Stimulated activated memory B cell treated with anti-CD40 and anti-IgM and Interleukin-4, amounts not matched to agents 10 μg/mL and 1 μg/mL and 100 μg/mL, for 72 hours (primary cell): ENCODE results near the gene RPS10.

Source experiments
- ATAC-seq: fragments of 150-1000 bp; cut with Tn5 transposase; 2 replicates; pipeline ENCODE4 v1.10.0; 2021
- H3K27ac Mint-ChIP-seq: one replicate; pipeline ENCODE4 v1.8.0; 2022; ENCODE audit warnings: mild to moderate bottlenecking, mixed read lengths
- H3K27me3 Mint-ChIP-seq: one replicate; pipeline ENCODE4 v1.8.0; 2022; ENCODE audit warnings: mixed read lengths
- H3K36me3 Mint-ChIP-seq: one replicate; pipeline ENCODE4 v1.8.0; 2022; ENCODE audit warnings: mixed read lengths
- H3K4me1 Mint-ChIP-seq: one replicate; pipeline ENCODE4 v1.8.0; 2022; ENCODE audit warnings: mixed read lengths
- H3K4me3 Mint-ChIP-seq: one replicate; pipeline ENCODE4 v1.8.0; 2022; ENCODE audit warnings: mild to moderate bottlenecking, moderate library complexity, mixed read lengths
- H3K9me3 Mint-ChIP-seq: one replicate; pipeline ENCODE4 v1.8.0; 2022; ENCODE audit warnings: mixed read lengths

The RPS10 gene

GRCh38 chr6:34425498-34426410 is at the start of gene RPS10:
Gene RPS10, minus strand, starts transcription at chr6:34426069. Its CDS starts 848 bp downstream, at chr6:34425221.
- Mint-ChIP-seq H3K36me3 (peaks cover 34% of the 10 kb centered on the region), H3K4me3 (peak within 1 kb of the TSS; percentile 100), H3K27ac (peak within 1 kb of the TSS; percentile 100), H3K4me1 (peaks cover 21% of the 10 kb centered on the region), H3K9me3 (no peaks in the 10 kb centered on the region), H3K27me3 (no peaks in the 10 kb centered on the region)
- peak; percentile 96 for ATAC-seq

GRCh38 chr6:34475238-34475682 is 49.4 kb upstream of the RPS10 start:
- Mint-ChIP-seq H3K4me3 (no peak overlapping the region), H3K4me1 (no peaks in the 10 kb centered on the region), H3K27ac (no peak overlapping the region), H3K27me3 (no peaks in the 10 kb centered on the region), H3K36me3 (no peaks in the 10 kb centered on the region), H3K9me3 (peaks cover 4% of the 10 kb centered on the region)
- ATAC-seq: no peak

GRCh38 chr6:34474754-34475153 is 48.9 kb upstream of the RPS10 start:
- H3K4me1 Mint-ChIP-seq: peaks cover 1% of the 10 kb centered on the region
- H3K4me3 Mint-ChIP-seq: no peak overlapping the region
- H3K36me3 Mint-ChIP-seq: no peaks in the 10 kb centered on the region
- peaks cover 4% of the 10 kb centered on the region for H3K9me3 Mint-ChIP-seq
- no peak for ATAC-seq
- no peak overlapping the region for H3K27ac Mint-ChIP-seq
- H3K27me3 Mint-ChIP-seq: no peaks in the 10 kb centered on the region

- no peak overlapping the region for H3K4me3 Mint-ChIP-seq
- no peak for ATAC-seq
- peaks cover 4% of the 10 kb centered on the region for H3K9me3 Mint-ChIP-seq
- H3K27me3 Mint-ChIP-seq: no peaks in the 10 kb centered on the region
- no peak overlapping the region for H3K27ac Mint-ChIP-seq
- H3K4me1 Mint-ChIP-seq: peaks cover 9% of the 10 kb centered on the region
- H3K36me3 Mint-ChIP-seq: no peaks in the 10 kb centered on the region
Measured at GRCh38 chr6:34473967-34474366, 48.1 kb upstream of the RPS10 start.

- H3K4me3 Mint-ChIP-seq: no peak overlapping the region
- peaks cover 22% of the 10 kb centered on the region for H3K4me1 Mint-ChIP-seq
- no peaks in the 10 kb centered on the region for H3K27me3 Mint-ChIP-seq
- H3K9me3 Mint-ChIP-seq: peaks cover 4% of the 10 kb centered on the region
- no peaks in the 10 kb centered on the region for H3K36me3 Mint-ChIP-seq
- H3K27ac Mint-ChIP-seq: no peak overlapping the region
- no peak for ATAC-seq
Measured at GRCh38 chr6:34472425-34472824, 46.6 kb upstream of the RPS10 start.

GRCh38 chr6:34469499-34469898 is 43.6 kb upstream of the RPS10 start:
- Mint-ChIP-seq H3K27me3 (peaks cover 14% of the 10 kb centered on the region), H3K9me3 (peaks cover 4% of the 10 kb centered on the region), H3K4me3 (no peak overlapping the region), H3K36me3 (no peaks in the 10 kb centered on the region), H3K27ac (peak overlapping the region; percentile 10), H3K4me1 (peaks cover 32% of the 10 kb centered on the region)
- ATAC-seq: no peak

- Mint-ChIP-seq H3K9me3 (no peaks in the 10 kb centered on the region), H3K36me3 (no peaks in the 10 kb centered on the region), H3K4me3 (no peak overlapping the region), H3K27ac (peak overlapping the region; percentile 10), H3K4me1 (peaks cover 32% of the 10 kb centered on the region), H3K27me3 (peaks cover 25% of the 10 kb centered on the region)
- ATAC-seq: peak; percentile 86
Measured at GRCh38 chr6:34468378-34468892, 42.6 kb upstream of the RPS10 start.

- H3K27me3 Mint-ChIP-seq: peaks cover 41% of the 10 kb centered on the region
- H3K27ac Mint-ChIP-seq: no peak overlapping the region
- no peaks in the 10 kb centered on the region for H3K9me3 Mint-ChIP-seq
- peak overlapping the region; percentile 72 for H3K4me3 Mint-ChIP-seq
- peaks cover 32% of the 10 kb centered on the region for H3K4me1 Mint-ChIP-seq
- H3K36me3 Mint-ChIP-seq: no peaks in the 10 kb centered on the region
- no peak for ATAC-seq
Measured at GRCh38 chr6:34466242-34467185, 40.6 kb upstream of the RPS10 start.

- Mint-ChIP-seq H3K27ac (peak within 1 kb of the TSS; percentile 69), H3K4me3 (peak within 1 kb of the TSS; percentile 74), H3K9me3 (no peaks in the 10 kb centered on the region), H3K36me3 (no peaks in the 10 kb centered on the region), H3K27me3 (peaks cover 41% of the 10 kb centered on the region), H3K4me1 (peaks cover 32% of the 10 kb centered on the region)
- ATAC-seq: peak; percentile 59
Measured at GRCh38 chr6:34465531-34466241, 39.8 kb upstream of the RPS10 start, which contains the start of gene PACSIN1. Gene PACSIN1, plus strand, starts transcription at chr6:34466076. Its CDS starts 60,230 bp downstream, at chr6:34526306.

- Mint-ChIP-seq H3K4me3 (no peak overlapping the region), H3K36me3 (no peaks in the 10 kb centered on the region), H3K27ac (no peak overlapping the region), H3K9me3 (no peaks in the 10 kb centered on the region), H3K27me3 (peaks cover 41% of the 10 kb centered on the region), H3K4me1 (peaks cover 22% of the 10 kb centered on the region)
- no peak for ATAC-seq
Measured at GRCh38 chr6:34463849-34464248, 38.0 kb upstream of the RPS10 start.

GRCh38 chr6:34463299-34463698 is 37.4 kb upstream of the RPS10 start:
- no peak overlapping the region for H3K4me3 Mint-ChIP-seq
- peaks cover 16% of the 10 kb centered on the region for H3K4me1 Mint-ChIP-seq
- no peak overlapping the region for H3K27ac Mint-ChIP-seq
- ATAC-seq: no peak
- no peaks in the 10 kb centered on the region for H3K9me3 Mint-ChIP-seq
- peaks cover 41% of the 10 kb centered on the region for H3K27me3 Mint-ChIP-seq
- no peaks in the 10 kb centered on the region for H3K36me3 Mint-ChIP-seq

GRCh38 chr6:34462551-34462971 is 36.7 kb upstream of the RPS10 start:
- no peak for ATAC-seq
- Mint-ChIP-seq H3K4me1 (peaks cover 10% of the 10 kb centered on the region), H3K27me3 (peaks cover 41% of the 10 kb centered on the region), H3K27ac (no peak overlapping the region), H3K9me3 (no peaks in the 10 kb centered on the region), H3K36me3 (no peaks in the 10 kb centered on the region), H3K4me3 (no peak overlapping the region)

GRCh38 chr6:34462010-34462409 is 36.1 kb upstream of the RPS10 start:
- H3K4me1 Mint-ChIP-seq: peaks cover 10% of the 10 kb centered on the region
- no peak overlapping the region for H3K4me3 Mint-ChIP-seq
- H3K36me3 Mint-ChIP-seq: no peaks in the 10 kb centered on the region
- ATAC-seq: no peak
- H3K27ac Mint-ChIP-seq: no peak overlapping the region
- H3K27me3 Mint-ChIP-seq: peaks cover 41% of the 10 kb centered on the region
- H3K9me3 Mint-ChIP-seq: no peaks in the 10 kb centered on the region

- no peak for ATAC-seq
- Mint-ChIP-seq H3K9me3 (no peaks in the 10 kb centered on the region), H3K27me3 (peaks cover 41% of the 10 kb centered on the region)
Measured at GRCh38 chr6:34460796-34461507, 35.1 kb upstream of the RPS10 start.

More at GRCh38 chr6:34460796-34461507, 35.1 kb upstream of the RPS10 start:
- Mint-ChIP-seq H3K4me1 (peaks cover 10% of the 10 kb centered on the region), H3K36me3 (no peaks in the 10 kb centered on the region), H3K27ac (no peak overlapping the region), H3K4me3 (no peak overlapping the region)
